Measurements from ENCODE around the gene ATXN10.
"Not testable (repeated sequence)": the region's sequence is repeated elsewhere in the genome, so short reads cannot be mapped to it uniquely, and the experiment has no call there.

Gene ATXN10

DNA sequence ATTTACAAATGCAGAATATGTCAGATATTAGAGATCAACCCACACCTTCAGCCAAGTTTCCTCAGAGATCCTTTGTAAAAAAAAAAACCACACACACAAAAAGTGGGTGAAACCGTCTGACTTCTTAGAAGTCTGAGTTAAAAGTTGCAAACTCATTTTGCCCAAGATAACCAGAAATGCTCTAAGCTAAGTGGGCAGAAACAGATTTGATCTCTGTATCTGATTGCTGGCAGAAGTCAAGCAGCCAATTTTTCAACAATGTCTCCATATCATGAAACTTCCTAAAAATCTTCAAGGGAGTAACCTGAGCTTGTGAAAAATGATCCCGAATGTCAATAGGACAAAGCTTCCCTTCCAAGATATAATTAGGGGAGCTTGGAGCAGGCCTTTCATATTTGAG lies 28.6 kb upstream of the ATXN10 start:
- no peak for DNase-seq (ENCODE audit: low read depth in 2 of 2)

- DNase-seq (ENCODE audit: low read depth in 2 of 2), result no peak
Observed at GRCh38 chr22:45644714-45645113, 26.9 kb upstream of the ATXN10 start.

DNA sequence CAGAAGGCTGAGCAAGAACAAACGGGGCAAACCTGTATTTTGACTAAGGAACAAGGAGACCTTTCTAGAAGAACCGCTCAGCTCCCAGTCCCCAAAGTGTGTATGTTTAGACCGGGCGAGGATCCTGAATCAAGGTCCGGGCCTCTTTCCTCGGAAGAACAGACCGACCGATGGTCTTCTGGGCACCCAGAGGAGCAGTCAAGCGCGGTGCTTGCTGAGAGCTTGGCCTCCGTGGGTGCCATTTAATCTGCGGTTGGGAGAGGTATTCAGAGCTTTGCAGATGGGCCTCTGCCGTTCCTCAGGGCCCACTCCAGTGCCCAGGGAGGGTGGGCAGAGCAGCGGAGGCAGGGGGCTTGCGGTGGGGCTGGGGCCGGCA lies 26.5 kb upstream of the ATXN10 start:
- DNase-seq (ENCODE audit: low read depth in 2 of 2), result no peak

- peak; percentile 68 to 74 for DNase-seq (ENCODE audit: low read depth in 2 of 2)
Observed at GRCh38 chr22:45645526-45646414, 25.9 kb upstream of the ATXN10 start.

GRCh38 chr22:45647532-45648225 lies 24.0 kb upstream of the ATXN10 start:
- DNase-seq (ENCODE audit: low read depth in 2 of 2), result no peak

DNA sequence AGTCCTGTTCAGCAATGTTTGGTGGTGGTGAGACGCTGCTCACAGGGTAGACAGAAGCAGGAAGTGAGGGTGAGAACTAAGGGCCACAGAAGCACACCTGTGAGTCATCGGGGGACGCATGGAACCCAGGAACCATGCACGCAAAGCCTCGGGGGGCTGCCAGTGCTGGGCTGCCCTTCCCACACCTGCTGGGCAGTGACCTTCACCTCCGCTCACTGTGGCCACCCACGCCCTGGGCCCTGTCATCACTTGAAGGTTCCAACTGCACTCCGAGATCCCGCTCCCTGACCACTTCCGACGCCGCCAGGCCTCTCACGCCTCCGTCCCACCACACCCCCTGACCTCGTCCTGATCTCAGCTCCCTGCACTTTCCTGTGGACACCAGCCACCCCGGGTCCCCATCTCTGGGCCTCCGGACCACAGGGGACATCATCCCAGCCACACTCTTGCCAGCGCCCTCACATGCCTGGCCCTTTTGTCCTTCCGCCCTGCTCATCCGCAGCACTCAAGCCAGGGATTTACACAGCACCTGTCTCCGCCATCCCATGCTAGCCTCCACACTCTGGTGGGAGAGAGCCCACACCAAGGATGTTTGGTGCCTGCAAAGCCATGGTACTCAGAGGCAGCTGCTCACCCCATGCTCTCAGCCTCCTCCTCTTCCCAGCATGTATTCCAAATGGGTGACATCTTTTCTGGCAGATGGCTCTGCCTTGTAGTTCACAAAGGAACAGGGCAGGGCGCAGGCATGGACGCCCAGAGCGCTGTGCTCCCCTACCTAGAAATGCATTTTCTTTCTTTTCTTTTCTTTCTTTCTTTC lies 23.1 kb upstream of the ATXN10 start:
- DNase-seq (ENCODE audit: low read depth in 2 of 2), result no peak

DNA sequence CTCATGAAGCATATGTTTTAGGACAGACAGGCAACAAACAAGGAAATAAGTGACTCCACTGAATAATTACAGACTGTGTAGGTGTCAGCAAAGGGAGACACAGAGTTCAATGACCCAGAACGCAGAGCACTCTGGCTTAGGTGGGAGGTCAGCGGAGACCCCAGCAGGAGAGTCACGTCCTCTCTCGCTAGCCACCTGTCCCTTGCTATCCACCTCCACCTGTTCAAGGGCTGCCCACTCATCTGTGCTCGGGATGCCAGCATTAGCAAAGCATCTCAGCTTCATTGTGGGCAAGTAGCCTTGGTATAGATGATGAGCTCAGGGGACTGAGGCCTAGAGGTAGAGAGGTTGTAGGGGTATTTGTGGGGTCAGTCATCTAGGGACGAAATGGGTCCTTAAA lies 21.8 kb upstream of the ATXN10 start:
- no peak for DNase-seq (ENCODE audit: low read depth in 2 of 2)

DNA sequence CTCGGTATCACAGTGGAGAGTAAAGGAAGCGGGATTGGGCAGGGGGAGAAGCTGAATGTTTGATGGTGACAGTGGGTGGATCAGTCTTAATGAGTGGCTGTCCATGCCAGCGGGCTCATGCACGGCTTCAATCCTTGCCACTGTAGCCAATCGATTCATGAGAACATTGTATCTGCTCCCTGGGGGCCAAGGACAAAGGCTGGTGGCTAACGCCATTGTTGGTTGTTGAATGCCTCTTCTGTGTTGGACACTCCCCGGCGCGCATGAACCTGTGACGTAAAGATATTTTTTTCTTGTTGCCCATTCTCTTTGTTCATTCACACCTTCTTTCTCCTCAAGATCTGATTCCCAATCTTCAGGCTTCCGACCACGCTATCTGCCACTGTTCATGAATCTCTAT lies 20.9 kb upstream of the ATXN10 start:
- DNase-seq (ENCODE audit: low read depth in 2 of 2), result no peak

GRCh38 chr22:45651931-45652528 lies 19.6 kb upstream of the ATXN10 start:
- no peak for DNase-seq (ENCODE audit: low read depth in 2 of 2)

DNA sequence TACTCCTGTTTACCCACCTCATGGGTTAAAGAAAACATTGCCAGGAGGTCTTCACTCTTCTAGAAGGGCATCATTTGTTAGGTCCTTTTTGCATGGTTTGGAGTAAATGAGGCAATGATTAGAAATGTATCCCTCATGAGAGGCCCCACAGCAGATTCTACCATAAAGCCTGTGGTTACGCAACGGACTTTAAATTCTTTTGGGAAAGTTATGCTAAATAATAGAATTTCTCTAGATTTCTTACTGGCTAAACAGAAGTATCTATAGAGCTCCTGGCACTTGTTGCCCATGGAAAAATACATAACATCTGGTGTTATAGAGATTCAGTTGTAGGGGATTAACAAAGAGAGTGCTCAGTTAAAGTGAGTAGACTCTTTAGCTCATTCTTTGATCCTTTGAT lies 15.1 kb upstream of the ATXN10 start:
- no peak for DNase-seq (ENCODE audit: low read depth in 2 of 2)

- no peak for DNase-seq (ENCODE audit: low read depth in 2 of 2)
Observed at GRCh38 chr22:45657701-45658100, 13.9 kb upstream of the ATXN10 start.

DNA sequence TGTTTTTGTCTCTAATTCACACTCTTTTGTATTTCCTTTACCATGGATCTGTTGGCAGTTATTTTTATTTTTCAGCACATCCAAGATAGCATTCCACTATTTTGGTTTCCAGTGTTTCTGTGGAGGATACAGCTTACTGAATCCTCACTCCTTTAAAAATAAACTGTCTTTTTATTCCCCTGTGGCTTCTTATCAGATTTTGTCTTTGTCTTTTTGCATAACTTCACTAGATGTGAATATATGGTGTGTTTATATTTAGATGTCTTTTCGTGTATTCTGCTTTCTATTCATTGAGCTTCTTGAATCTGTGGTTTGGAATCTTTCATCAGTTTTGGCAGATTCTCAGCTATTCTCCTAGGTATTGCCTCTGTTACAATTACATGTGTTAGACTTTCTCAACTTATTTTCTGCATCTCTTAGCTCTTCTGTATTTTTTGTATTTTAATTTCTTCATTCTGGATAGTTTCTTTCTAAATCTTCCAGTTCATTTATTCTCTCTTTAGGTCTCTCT lies 7.4 kb upstream of the ATXN10 start:
- DNase-seq (ENCODE audit: low read depth in 2 of 2), result no peak

- DNase-seq (ENCODE audit: low read depth in 2 of 2), result no peak
Observed at GRCh38 chr22:45667486-45667885, 4.1 kb upstream of the ATXN10 start.

- not testable (repeated sequence) for DNase-seq (ENCODE audit: low read depth in 2 of 2)
Observed at GRCh38 chr22:45670363-45670762, 1.3 kb upstream of the ATXN10 start.

DNA sequence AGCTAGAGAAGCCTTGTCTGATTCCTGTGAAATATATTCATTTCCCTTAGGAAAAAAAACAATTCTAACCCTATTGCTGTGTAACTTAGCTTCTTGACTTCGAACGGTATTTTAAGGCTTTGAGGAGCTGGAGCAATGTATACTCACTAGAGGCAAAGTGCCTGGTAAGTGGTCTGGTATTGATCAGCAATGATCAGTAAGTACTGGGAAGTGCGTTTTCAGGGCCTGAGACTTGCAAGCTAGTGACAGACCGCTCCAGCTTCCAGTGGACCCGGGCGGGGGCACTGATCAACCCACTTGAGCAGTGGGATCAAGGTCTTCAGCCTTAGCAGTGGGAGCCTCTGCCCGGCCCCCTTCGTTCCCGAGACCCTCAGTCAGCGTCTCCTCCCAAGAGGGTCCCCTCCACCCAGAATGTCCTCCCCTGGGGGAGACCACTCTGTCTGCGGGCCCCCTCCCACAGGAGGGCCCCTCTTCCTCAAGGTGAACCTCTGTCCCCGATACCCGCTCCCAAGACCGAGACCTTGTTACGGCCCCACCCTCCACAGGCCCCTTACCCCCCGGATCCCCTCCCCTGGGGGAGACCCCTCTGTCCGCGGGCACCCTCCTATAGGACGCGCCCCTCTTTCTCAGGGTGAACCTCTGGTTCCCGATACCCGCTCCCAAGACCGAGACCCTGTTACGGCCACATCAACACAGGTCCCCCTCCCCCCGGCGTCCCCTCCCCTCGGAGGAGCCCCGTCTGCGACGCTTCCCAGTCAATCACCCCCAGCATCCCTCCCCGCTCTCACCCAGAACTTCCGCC lies 452 bp upstream of the ATXN10 start:
- DNase-seq (ENCODE audit: low read depth in 2 of 2), result no peak

GRCh38 chr22:45672564-45673481 lies 1.2 kb downstream of the ATXN10 start:
- no peak for DNase-seq (ENCODE audit: low read depth in 2 of 2)

GRCh38 chr22:45673482-45674175 lies 2.0 kb downstream of the ATXN10 start:
- no peak for DNase-seq (ENCODE audit: low read depth in 2 of 2)

GRCh38 chr22:45676024-45676423 lies 4.4 kb downstream of the ATXN10 start:
- no peak for DNase-seq (ENCODE audit: low read depth in 2 of 2)

GRCh38 chr22:45677063-45677462 lies 5.4 kb downstream of the ATXN10 start:
- no peak for DNase-seq (ENCODE audit: low read depth in 2 of 2)
